GM11168 (cell line): ENCODE results near the gene SLX4IP.

ENCODE experiments used
- in situ Hi-C: fragments of 300-500 bp; cut with MboI; formaldehyde crosslinking; loops from one replicate; pipeline ENCODE4 v1.12.0; 2022; ENCODE audit warnings: low sequenced_read_pairs; ENCODE audit not compliant: unreplicated experiment

SLX4IP gene

DNA sequence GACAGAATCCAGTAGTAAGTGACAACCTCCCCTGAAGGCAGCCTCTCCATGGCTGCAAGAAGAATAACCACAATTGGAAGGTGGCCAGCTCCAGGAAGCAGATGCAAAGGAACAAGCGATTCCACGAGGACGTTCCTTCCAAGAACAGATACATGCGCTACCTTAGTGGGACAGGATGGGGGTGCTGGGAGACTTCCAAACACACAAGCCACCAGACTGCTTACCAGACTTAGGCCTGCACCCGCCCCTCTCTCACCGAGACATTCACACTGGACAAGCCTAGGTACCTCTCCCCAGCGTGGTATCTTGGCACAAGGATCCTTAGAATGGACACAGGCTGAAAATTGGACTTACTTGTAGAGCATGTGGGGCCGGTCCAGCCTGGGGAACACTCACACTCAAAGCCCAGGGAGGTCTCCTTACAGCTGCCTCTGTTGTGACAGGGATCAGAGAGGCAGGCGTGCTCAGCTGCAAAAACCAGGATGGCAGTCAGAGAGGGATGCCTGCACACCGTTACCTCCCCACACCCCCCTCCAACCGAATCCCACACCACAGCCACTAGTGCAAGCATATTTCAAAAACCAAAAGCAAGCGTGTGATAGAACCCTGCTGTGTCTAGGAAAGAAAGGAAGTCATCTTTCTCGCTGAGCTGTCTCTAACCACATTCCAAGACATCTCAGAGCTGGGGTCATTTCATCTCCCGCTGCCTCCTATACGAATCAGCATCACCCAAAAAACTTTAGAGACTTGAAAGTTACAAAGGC lies 216.3 kb downstream of the SLX4IP start:
- in situ Hi-C loops: no loop called here

DNA sequence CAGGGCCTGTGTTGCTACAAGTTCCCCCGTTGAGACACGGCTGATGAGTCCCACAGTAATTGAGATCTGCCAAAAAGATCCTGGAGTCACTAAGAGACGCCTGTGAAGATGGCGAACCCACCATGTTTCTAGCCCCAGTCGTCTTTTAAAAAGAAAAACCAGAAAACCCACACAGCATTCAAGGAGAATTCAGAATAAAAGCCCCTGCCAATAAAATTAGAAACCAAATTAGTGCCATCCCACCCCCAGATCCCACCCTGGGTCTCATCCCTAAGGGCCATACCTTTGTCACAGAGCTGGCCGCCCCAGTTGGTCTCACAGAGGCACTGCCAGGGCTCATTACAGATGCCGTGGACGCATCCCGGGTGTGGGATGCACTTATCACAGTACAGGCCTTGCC lies 217.1 kb downstream of the SLX4IP start:
- in situ Hi-C loops: no loop called here

DNA sequence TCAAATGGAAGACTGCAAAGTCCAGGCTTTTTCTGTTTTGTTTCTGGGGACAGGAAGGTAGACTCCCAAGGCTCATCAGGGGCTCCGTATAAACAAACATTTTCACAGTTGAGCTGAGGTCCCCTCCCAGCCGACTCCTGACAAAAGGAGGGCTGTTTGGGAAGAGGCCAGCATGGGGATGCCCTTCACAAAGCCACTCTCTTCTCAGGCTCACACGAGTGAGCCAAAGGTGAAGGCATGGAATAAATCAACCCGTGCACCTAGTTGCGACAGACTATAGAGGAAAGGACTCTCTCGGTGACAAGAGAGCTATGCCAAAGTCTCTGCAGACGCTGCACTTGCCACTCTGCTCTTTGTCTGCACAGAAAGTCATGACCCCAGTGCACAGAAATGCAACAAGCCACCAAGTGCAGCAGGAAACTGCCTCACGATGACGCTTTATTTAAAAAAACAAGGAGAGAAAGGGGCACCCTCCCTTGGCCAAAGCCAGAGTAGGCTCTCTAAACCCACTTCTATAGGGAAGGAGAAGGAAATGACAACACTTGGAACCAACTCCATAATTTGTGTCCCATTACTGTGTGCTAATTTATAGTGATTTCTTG lies 217.7 kb downstream of the SLX4IP start:
- in situ Hi-C loops: no loop called here

DNA sequence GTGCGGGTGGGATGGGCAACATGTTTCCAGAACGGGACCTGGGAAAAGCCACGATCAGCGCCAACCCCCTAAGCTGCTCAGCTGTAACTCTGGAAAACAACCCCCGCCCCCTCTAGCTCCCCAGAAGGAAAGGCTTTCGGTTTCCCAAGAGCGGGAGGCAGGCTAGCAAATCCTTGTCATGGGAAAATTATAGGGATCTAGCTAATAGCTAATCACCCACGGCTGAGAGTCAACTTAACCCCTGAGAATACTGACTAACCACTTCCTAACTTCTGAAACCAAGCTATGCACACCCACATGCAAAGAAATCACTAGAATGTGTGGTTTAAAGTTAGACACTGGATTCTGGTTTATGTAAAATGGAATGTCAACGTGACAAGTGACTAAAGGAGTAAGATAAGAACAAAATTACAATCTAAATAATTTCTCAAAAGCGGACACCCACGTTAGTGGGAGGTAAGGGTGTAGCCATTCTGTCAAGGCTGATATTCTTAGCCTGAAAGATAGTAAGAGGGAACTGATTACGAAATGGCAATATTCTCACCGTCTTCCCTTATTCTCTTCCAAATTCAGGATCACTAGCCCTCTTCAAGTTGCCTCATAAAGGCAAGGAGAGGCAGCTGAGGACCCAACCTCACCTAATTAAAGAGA lies 218.6 kb downstream of the SLX4IP start:
- in situ Hi-C loops: no loop called here

DNA sequence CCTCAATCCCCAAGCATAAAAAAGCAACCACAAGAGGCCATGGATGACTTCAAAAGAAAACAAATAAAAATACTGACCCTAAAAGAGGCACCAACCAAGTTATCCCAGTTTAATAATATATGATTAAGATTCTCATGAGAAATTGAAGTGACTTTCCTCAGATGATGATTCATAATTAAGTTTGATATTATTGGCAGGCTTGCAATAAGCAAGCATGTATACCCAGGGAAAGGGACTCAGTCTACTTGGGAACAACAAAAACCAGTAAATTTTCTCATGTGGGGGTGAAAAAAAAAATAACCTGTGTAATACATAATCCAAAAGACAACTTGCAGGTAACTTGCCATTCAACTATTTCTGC lies 219.1 kb downstream of the SLX4IP start:
- in situ Hi-C loops: no loop called here

DNA sequence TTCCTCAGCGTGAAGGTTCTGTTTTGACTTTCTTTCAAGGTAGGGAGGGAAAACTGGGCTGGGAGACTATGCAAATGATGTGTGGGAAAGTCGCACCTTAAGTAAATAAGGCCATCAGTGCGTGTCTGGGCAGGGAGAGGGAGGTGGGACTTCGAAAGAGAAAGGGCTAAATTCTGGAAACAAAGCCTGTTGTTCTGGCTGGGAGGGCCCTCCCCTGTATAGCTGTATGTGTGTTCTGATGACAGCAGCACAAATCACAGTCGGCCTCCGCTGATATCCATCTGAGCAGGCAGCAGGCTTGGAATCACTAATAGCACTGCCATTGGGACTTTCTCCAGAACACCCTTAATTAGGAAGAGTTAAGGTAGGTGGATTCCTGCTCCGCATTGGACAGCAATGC lies 219.5 kb downstream of the SLX4IP start:
- in situ Hi-C loops: no loop called here

DNA sequence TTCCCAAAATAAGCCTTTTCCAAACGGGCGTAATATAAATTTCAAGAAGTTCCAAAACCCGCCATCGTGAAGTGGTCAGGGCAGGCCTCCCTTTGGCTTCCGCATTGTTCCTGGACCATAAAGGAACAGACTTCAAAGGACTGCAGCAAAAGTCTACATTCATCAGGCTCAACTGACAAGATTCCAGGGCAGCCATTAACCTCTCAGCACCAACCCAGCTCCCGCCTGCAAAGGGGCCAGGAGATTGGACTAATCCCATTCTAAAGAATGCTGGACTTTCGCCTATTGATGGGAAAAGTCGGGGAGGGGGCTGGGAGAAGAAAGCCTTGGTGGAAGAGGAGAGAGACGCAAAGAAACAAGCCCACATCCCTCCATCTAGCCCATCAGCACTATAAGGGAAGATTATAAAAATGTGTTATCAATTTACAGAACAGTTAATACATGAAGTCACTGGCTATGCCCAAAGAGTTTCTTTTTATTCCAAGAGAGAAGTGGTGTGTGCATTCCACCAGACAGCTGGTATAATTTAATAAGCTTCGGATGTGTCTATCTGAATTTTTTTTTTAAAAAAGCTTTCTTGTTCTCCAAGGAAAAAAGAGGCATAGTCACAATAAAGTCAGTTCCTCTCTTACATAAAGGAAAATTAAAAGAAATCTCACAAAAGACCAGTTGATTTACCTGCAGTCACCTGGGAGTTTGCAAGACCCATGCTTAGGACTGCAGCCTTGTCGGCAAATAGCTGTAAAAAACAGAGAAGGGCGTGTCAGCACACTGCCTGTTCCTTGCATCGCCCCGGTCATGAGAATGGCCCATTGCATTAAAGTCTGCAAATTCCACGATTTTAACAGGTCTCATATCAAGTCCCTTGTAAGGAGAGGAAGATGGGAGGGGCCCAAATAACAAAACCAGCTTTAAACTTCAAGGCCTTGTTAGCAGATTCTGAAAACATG lies 220.9 kb downstream of the SLX4IP start:
- in situ Hi-C loops: no loop called here

DNA sequence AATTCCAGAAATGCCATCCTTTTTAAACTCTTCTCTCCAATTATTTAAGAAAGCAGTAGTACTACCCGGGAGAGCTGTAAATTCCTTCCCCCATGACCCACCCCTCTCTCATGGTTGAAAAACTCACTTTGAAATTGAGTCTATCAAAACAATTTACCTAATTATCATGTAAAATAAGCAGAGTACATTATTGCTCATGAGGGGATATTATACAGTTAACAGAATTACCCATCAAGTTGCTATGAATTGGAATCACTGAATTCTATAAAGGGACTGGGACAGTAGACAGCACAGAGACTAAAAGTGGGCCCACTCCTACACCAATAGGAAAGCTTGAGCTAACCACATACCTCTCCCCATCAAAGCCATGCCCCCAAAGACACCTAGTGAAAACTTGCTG lies 222.3 kb downstream of the SLX4IP start:
- in situ Hi-C loops: no loop called here

DNA sequence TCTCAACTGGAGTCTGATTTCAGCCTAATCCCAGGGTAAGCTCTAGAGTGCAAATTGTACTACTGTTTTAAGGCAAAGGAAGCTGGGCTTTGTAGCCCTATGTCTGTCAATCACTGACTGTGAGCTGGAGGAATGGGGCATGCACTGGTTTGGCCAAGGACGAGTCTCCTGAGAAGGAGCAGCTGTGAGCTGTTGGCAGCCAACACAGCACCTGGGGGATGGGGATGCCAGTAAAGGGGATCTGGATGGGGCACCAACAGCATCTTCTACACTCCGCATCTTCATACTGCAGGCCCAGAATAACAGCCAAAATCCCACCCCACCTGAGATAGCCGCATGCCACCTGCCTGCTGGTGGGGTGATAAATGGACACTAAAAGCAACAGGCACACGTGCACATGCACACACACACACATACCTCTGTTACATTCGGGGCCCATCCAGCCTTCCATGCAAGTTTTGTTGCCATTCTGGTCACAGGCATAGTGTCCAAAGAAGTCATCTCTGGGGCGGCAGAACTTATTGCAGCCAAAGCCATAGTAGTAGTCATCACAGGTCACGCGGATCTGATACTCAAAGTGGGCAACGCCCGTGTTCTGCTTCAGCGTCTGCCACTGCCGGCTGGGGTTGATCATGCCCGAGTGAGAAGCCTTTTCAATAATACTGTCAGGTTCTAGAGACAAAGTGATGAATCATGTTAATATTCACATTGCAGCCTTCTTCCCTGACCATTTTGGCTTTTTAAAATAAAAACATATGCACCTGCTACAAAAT lies 223.1 kb downstream of the SLX4IP start:
- in situ Hi-C loops: no loop called here

DNA sequence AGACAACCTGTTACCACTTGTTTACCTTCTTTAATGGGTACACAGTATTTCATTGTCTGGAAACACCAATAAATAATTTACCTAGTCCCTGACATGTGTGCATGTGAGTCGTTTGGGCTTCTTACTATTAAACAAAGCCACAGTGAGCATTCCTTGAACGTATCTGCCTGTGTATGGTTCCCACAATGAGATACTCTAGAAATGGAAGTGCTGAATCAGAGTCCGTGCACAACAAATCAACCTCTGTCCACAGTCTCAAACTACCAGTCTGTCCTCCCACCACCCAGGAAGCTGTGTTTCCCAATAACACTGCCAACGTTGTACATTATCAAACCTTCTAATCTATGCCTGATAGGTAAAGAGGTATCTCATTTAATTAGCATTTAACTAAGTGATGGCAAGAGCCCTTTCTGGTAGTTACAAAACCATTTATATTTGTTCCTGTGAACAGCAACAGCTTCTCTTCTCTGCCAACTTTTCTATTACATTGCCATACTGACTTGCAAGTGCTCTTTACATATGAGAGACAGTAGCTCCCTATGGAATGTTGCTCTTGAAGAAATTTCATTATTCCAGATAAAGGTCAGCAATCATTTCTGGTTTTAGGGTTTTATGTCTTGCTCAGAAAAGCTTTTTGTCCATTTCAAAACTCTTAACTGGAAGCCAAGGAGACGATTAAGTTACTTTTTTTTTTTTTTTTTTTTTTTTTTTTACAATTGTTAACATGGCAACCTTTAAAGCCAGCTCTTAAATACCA lies 223.9 kb downstream of the SLX4IP start:
- in situ Hi-C loops: no loop called here

DNA sequence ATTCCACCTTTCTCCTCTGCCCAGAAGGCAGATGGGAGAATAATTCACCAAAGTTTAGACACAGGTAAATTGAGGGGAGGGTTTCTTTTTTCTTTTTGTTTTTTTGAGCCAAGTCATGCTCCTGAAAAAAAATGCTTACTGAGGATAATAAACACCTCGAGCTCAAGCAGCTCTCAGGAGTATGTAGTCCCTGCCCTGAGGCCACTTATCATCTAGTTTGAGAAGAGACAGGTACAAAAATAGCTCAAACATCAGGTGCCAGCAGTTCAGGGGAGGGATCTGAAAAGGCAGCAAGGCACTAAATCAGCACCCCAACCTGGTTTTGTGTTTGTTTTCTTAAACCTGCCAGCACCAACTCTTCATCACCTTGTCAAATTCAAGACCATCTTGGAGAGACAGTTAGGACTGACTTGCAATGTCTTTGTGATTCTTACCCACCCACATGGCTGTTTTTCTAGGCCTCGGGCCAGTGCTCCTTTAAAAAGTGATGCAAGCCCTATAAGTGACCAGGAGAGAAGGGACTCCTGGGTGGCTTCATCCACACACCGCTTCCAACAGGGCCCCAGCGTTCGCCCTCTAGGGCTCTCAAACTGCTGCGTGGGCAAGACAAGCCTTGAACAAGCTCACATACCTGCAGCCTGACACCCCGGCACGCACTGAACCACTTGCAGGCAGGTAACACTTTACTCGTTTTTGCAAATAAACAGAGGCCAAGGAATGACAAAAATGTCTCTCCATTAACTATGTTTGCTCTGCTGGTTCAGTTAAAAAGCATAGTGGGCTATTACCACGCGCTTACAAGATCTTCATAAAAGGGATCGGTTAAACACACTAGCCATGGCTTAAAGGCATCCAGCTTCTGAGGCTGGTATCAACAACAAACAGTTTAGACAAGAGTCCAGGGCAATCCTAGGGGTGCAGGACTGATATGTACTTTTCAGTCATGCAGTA lies 224.8 kb downstream of the SLX4IP start:
- in situ Hi-C loops: no loop called here

DNA sequence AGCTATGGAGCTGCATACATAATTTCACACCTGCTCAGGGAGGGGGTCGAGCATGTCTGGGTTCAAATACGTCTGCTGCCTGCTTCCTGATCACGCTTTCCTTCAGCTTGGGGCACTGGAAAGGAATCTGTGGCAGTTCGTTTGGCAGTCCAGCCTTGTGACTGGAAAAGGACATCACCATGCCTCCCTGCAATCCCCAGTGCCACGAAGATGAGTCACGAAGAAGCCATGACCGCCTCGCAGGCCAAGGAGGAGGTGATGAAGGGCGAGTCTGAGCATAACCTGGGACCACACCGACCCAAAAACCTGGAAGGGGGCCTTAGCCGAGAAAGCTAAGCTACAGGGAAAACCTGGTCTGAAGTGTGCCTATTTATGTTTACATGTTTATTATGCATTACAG lies 225.6 kb downstream of the SLX4IP start:
- in situ Hi-C loops: no loop called here

DNA sequence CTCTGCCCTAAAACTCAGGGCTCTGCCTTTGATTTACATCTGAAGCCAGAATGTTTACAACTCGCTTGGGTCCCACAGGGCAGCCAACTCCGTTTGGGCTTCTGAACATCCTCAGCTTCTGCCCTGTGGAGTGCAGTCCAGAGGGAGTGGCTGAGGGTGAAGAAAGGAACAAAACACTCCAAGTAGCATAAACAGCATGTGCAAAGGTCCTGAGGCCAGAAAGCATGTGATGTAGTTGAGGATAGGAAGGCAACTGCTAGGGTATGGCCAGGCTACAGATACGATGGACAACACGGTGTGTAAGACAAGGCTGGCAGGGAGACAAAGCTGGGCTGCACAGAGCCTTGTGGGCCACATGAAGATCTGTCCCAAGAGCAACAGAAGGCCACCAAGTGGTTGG lies 226.2 kb downstream of the SLX4IP start:
- in situ Hi-C loops: no loop called here

DNA sequence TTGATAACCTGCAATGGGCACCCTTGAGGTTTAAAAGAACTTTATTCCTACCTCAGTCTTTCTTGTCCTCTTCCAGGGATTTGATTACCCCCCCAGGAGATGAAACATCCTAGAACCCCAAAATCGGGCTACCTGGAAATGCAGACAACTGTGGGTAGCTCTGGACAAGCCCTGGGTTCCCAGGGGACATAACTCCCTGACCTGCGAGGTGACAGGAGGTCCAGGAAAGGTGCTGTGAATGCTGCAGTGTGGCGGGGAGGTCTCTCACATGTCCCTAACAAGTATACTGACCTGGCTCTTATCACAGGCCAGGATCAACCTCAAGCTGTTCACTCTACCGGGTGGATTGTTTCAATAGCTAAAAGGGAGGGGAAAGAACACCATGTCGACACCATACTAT lies 227.0 kb downstream of the SLX4IP start:
- in situ Hi-C loops: no loop called here

DNA sequence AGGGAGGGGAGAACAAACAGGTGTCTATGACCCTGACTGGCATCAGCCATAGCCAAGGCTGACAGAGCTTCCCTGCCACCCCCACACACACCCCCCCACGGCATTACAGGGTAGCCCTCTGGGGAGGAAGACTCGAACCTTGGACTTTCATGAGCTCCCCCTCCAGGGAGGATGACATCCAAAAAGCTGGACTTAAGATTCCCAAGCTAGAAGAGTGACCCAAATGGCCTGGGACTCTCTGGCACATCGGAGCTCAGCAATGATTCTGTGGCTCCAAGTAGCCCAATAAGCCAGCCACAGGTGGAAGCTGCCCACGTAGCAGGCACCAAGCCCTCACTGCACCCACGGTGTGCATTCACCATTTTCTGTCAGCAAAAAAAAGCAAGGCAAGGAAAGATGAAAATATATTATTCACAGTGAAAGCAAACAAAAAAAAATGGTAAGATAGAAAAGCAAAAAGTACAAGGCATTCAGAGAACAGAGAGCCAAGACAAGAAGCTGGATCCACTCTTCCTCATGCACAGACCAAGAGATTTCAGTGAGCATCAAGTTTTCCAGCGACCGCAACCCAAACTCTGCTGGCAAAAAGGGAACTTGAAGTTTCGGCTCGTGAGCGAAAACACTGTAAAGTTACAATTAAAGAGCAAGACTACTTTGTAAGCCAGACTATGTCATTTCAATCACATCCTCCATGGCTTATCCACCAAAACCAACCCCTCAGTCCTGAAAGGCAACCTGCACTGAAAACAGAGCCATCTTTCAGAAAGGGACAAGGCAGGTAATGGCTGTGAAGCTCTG lies 227.8 kb downstream of the SLX4IP start:
- in situ Hi-C loops: no loop called here

DNA sequence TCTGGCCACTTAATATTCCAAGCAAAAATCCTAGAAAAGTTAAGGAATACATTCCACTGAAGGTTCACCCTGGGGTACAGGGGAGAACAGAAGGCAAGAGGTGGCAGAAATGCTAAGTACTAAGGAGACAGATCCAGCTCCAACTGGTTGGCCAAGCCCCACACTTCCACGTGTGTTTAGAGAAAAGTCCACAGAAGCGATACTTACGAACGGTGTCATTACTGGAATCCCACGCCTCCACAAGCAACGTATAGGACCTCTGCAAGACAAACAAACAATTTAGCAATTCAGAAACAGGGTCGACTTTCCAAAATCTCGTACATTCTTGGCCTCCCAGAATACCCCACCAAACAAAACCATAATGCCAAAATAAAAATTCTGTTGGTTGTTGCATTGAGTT lies 228.7 kb downstream of the SLX4IP start:
- in situ Hi-C loops: no loop called here

DNA sequence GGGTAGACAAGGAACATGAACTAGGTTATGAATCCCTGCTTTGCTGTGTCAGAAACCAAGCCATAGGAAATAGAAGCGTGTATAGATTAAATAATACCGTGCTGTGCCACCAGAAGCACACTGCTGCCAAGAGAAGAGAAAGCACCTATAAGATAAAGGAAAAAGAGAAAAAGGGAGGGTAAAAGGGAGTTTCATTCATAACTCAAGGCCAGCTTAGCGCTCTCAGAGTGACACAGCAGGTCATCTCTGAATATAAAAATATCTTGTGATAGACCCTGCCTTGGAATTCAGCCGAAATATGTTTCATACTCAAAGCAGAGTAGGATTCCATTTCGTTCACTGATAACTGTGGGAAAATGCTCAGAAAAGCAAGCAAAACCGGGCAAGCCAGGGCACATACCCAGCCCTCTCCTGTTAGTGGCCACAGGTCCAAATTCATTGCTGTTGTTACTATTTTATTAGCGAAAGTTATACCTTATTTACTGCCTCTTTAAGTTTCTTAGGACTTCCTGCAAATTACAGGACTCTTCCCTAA lies 230.0 kb downstream of the SLX4IP start:
- in situ Hi-C loops: no loop called here
